Measurements from ENCODE around the gene PPP6R3. TPM values are rescaled to one million over a fixed set of nuclear protein-coding genes. Genes with fewer than 3 reads are reported as not detected.

Gene PPP6R3
- total RNA-seq, 3 donors from 2014 or later (not counting 1 experiment from before 2014, with no cell fraction given) = 148 to 176 (median 149) TPM

DNA sequence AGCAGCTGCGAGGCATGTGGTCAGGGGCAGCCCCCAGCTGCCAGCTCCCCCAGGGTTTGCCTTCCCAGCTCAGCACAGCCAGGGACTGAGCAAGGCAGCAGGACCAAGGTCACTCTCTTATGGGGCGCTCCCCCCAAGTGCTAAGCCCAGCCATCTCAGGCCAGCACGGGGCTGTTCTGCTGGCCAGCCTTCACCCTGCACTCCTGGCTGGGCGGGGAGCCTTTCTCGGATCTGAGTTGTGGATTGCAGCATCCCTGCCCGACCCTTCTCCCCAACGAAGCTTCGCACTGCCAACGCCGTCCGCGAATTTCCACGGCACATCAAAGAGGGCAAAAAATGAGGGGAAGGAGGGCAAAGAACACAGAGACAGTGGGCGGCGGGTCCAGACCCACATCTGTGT is 181.3 kb downstream of the PPP6R3 start:
- no peak for ATAC-seq
- H3K36me3 ChIP-seq (ENCODE audit: control insufficient read depth, insufficient read depth, low read length) = no peaks in the 10 kb centered on the region
- H3K36me3 Mint-ChIP-seq = no peaks in the 10 kb centered on the region
- peaks cover 0 to 3% of the 10 kb centered on the region in 2 donors for H3K9me3 Mint-ChIP-seq
- H3K27me3 Mint-ChIP-seq (ENCODE audit: low read depth in 2 of 2) = peaks cover 6 to 9% of the 10 kb centered on the region in 2 donors
- H3K4me1 Mint-ChIP-seq = no peaks in the 10 kb centered on the region
- no peak overlapping the region for H3K27ac Mint-ChIP-seq
- no peak overlapping the region for H3K4me3 ChIP-seq (ENCODE audit: low read length)
- intact Hi-C loops (cut with micrococcal nuclease) = no loop called here
- no peak overlapping the region for H3K4me3 Mint-ChIP-seq
- WGBS (ENCODE audit: insufficient coverage) = 90% methylated on average over 15 of the region's 15 CpGs
- H3K27ac ChIP-seq (ENCODE audit: low read length) = no peak overlapping the region
- TF ChIP-seq, protein P1, sequence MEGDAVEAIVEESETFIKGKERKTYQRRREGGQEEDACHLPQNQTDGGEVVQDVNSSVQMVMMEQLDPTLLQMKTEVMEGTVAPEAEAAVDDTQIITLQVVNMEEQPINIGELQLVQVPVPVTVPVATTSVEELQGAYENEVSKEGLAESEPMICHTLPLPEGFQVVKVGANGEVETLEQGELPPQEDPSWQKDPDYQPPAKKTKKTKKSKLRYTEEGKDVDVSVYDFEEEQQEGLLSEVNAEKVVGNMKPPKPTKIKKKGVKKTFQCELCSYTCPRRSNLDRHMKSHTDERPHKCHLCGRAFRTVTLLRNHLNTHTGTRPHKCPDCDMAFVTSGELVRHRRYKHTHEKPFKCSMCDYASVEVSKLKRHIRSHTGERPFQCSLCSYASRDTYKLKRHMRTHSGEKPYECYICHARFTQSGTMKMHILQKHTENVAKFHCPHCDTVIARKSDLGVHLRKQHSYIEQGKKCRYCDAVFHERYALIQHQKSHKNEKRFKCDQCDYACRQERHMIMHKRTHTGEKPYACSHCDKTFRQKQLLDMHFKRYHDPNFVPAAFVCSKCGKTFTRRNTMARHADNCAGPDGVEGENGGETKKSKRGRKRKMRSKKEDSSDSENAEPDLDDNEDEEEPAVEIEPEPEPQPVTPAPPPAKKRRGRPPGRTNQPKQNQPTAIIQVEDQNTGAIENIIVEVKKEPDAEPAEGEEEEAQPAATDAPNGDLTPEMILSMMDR (IDR thresholded peaks at IDR 0.05) = no peak
- no peaks in the 10 kb centered on the region for H3K4me1 ChIP-seq (ENCODE audit: control insufficient read depth, insufficient read depth, low read length)
- peaks cover under 1% of the 10 kb centered on the region for H3K9me3 ChIP-seq (ENCODE audit: control insufficient read depth, insufficient read depth, low read length)
- peaks cover 1% of the 10 kb centered on the region for H3K27me3 ChIP-seq (ENCODE audit: control insufficient read depth, insufficient read depth, low read length)
- DNase-seq = no peak

DNA sequence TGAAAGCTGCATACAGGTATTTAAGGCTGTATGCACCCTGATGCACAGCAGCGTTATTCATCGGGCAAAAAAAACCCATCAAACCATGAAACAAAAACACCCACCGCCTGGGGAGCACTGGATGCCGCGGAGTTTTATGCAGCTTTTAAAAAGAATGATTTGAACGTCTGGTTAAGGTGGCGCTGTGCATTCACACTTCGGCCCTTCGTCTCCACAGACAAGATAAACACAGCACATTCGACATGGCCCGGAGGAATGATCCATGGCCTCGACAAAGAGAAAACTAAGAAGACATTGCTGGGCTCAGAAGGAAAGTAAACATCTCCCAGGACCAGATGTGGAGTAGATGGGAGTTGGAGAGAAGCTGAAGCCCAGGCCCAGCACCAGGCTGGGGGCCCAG is 183.0 kb downstream of the PPP6R3 start:
- H3K27me3 Mint-ChIP-seq (ENCODE audit: low read depth in 2 of 2) = peaks cover 5 to 21% of the 10 kb centered on the region in 2 donors
- no peaks in the 10 kb centered on the region for H3K4me1 Mint-ChIP-seq
- H3K36me3 Mint-ChIP-seq = no peaks in the 10 kb centered on the region
- H3K9me3 Mint-ChIP-seq = peaks cover 3 to 7% of the 10 kb centered on the region in 2 donors
- Histone ChIP-seq H3K9me3 (ENCODE audit: control insufficient read depth, insufficient read depth, low read length) (peaks cover 7% of the 10 kb centered on the region), H3K27ac (ENCODE audit: low read length) (no peak overlapping the region), H3K36me3 (ENCODE audit: control insufficient read depth, insufficient read depth, low read length) (no peaks in the 10 kb centered on the region), H3K27me3 (ENCODE audit: control insufficient read depth, insufficient read depth, low read length) (peaks cover 3% of the 10 kb centered on the region), H3K4me3 (ENCODE audit: low read length) (no peak overlapping the region), H3K4me1 (ENCODE audit: control insufficient read depth, insufficient read depth, low read length) (no peaks in the 10 kb centered on the region)
- intact Hi-C loops (cut with micrococcal nuclease) = no loop called here
- DNase-seq (no peak), ATAC-seq (no peak)
- TF ChIP-seq, protein P1 (IDR thresholded peaks at IDR 0.05) = no peak
- no peak overlapping the region for H3K27ac Mint-ChIP-seq
- H3K4me3 Mint-ChIP-seq = no peak overlapping the region
- WGBS (ENCODE audit: insufficient coverage) = 72% methylated on average over 12 of the region's 12 CpGs

DNA sequence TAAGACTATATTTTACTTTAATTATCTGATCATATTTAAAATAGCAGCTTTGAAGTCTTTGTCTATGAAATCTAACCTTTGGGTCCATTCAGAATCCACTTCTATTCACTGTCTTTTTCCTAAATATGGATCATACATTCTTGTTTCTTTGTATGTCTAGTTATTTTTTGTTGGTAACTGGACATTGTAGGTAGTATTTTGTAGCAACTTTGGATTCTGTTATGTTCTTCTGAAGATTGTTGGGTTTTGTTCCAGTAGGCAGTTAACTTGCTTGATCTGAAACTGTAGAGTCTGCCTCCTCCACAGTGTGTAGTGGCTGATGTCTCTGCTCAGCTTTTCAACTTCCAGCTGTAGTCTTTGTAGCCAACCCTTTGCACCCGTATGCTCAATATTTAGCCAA is 186.3 kb downstream of the PPP6R3 start:
- DNase-seq (no peak), ATAC-seq (no peak)
- no peak overlapping the region for H3K27ac ChIP-seq (ENCODE audit: low read length)
- peaks cover 7% of the 10 kb centered on the region for H3K9me3 ChIP-seq (ENCODE audit: control insufficient read depth, insufficient read depth, low read length)
- H3K4me3 ChIP-seq (ENCODE audit: low read length) = no peak overlapping the region
- intact Hi-C loops (cut with micrococcal nuclease) = no loop called here
- Mint-ChIP-seq H3K36me3 (no peaks in the 10 kb centered on the region), H3K27me3 (ENCODE audit: low read depth in 2 of 2) (peaks cover 5 to 21% of the 10 kb centered on the region in 2 donors), H3K4me1 (no peaks in the 10 kb centered on the region), H3K4me3 (no peak overlapping the region), H3K9me3 (peaks cover 3 to 7% of the 10 kb centered on the region in 2 donors), H3K27ac (no peak overlapping the region)
- H3K4me1 ChIP-seq (ENCODE audit: control insufficient read depth, insufficient read depth, low read length) = no peaks in the 10 kb centered on the region
- no peaks in the 10 kb centered on the region for H3K36me3 ChIP-seq (ENCODE audit: control insufficient read depth, insufficient read depth, low read length)
- TF ChIP-seq, protein P1 (IDR thresholded peaks at IDR 0.05) = no peak
- H3K27me3 ChIP-seq (ENCODE audit: control insufficient read depth, insufficient read depth, low read length) = peaks cover 3% of the 10 kb centered on the region
- WGBS (ENCODE audit: insufficient coverage) = 96% methylated on average over 1 of the region's 1 CpG

DNA sequence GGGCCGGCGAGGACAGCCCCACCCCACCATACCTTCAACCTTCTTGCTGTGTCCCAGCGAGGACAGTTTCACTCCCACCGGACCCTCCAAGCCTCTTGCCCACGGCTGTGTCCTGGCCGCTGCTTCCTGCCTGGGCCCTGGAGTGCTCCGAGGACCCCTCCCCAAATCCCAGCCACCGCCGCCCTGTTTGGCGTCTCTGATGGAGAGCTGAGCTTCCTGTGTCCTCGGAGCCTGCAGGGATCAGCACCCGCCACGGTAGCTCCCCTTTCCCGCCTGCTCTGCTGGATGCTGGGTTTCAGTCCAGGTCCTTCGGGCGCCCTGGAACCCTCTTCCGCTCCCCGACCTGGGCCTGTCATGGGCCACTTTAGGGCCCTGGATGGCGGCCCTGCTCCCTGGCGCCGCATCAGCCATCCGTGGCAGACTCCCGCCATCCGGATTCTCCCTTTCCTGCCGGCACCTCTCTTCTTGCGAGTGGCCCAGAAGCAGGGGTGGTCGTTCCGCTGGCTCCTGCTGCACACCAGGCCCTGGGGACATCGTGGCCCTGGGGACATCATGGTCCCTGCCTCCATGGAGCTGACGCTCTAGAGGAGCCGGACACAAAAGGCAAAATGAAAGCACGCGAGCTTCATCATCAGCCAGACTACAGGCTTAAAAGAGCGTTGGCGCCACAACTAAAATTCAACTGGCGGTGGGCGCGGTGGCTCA is 189.5 kb downstream of the PPP6R3 start:
- H3K36me3 Mint-ChIP-seq = no peaks in the 10 kb centered on the region
- H3K4me3 Mint-ChIP-seq = no peak overlapping the region
- no peak overlapping the region for H3K27ac Mint-ChIP-seq
- intact Hi-C loops (cut with micrococcal nuclease) = no loop called here
- Histone ChIP-seq H3K27me3 (ENCODE audit: control insufficient read depth, insufficient read depth, low read length) (peaks cover 3% of the 10 kb centered on the region), H3K9me3 (ENCODE audit: control insufficient read depth, insufficient read depth, low read length) (peaks cover 7% of the 10 kb centered on the region), H3K4me1 (ENCODE audit: control insufficient read depth, insufficient read depth, low read length) (no peaks in the 10 kb centered on the region), H3K36me3 (ENCODE audit: control insufficient read depth, insufficient read depth, low read length) (no peaks in the 10 kb centered on the region), H3K27ac (ENCODE audit: low read length) (no peak overlapping the region), H3K4me3 (ENCODE audit: low read length) (no peak overlapping the region)
- H3K9me3 Mint-ChIP-seq = peaks cover 3 to 7% of the 10 kb centered on the region in 2 donors
- TF ChIP-seq, protein P1 (IDR thresholded peaks at IDR 0.05) = no peak
- no peak for DNase-seq
- 66% methylated on average over 37 of the region's 38 CpGs for WGBS (ENCODE audit: insufficient coverage)
- no peak for ATAC-seq
- H3K27me3 Mint-ChIP-seq (ENCODE audit: low read depth in 2 of 2) = peaks cover 3 to 21% of the 10 kb centered on the region in 2 donors
- H3K4me1 Mint-ChIP-seq = no peaks in the 10 kb centered on the region
